Neuron (in vitro differentiated cells): ENCODE data around the gene USP2.
"Not testable (repeated sequence)": the region's sequence is repeated elsewhere in the genome, so short reads cannot be mapped to it uniquely, and the experiment has no call there.

Experiments used
- H2AFZ ChIP-seq: one replicate; pipeline ENCODE4 v1.6.1; 2013; ENCODE audit warnings: low read depth, mild to moderate bottlenecking, inconsistent platforms, low read length, moderate library complexity
- H3K27me3 ChIP-seq: one replicate; pipeline ENCODE4 v1.6.1; 2013; ENCODE audit warnings: low read length; ENCODE audit not compliant: insufficient read depth
- H3K36me3 ChIP-seq: one replicate; pipeline ENCODE4 v1.6.1; 2013; ENCODE audit warnings: low read length; ENCODE audit not compliant: insufficient read depth
- H3K4me1 ChIP-seq: one replicate; pipeline ENCODE4 v1.6.1; 2013; ENCODE audit warnings: low read length; ENCODE audit not compliant: insufficient read depth
- H3K4me3 ChIP-seq: 2 replicates; pipeline ENCODE4 v1.5.1; 2013; ENCODE audit warnings: mild to moderate bottlenecking, low read length, moderate library complexity
- H3K9me3 ChIP-seq: one replicate; pipeline ENCODE4 v1.6.1; 2013; ENCODE audit warnings: low read length

USP2 gene

DNA sequence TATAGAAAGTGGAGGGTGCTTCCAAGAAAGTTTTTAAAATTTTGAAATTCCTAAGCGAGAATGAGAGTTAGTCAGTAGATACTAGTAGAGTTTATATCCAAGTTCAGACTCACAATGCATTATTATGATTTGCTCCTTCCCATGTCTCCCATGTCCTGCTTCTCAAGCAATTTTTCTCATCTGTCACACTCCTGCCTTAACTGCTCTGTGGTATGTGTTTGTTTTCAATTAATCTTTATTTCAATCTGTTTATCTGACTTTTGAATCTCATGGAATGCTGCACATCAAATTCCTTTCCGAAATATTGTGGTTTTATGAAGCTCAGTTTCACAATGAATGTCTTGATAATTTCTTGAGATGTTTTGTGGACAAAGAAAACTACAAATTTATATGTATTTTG, 23.4 kb upstream of the USP2 start:
- Histone ChIP-seq H3K27me3 (peaks cover 3% of the 10 kb centered on the region), H3K9me3 (no peaks in the 10 kb centered on the region), H3K4me1 (no peaks in the 10 kb centered on the region), H3K36me3 (no peaks in the 10 kb centered on the region), H2AFZ (no peak overlapping the region), H3K4me3 (no peak overlapping the region)

DNA sequence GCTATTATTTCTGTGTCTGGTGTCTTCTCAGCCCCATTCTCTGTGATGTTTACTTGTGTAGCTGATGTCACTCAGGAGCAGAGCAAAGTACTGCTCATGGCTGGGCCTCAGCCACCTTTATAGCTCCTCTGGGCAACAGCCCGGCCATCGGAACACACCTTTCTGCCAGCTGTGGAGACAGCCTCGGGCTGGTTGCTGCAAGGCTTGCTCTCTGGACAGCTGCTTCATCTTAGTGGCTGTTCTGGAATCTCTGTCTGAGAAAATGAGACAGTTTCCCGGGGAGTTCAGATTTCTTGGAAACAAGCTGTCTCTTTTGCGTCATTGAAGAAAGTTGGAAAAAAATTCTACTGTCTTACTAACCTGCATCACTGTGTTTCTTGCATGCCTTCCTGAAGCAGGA, 21.5 kb upstream of the USP2 start:
- no peaks in the 10 kb centered on the region for H3K9me3 ChIP-seq
- no peak overlapping the region for H3K4me3 ChIP-seq

DNA sequence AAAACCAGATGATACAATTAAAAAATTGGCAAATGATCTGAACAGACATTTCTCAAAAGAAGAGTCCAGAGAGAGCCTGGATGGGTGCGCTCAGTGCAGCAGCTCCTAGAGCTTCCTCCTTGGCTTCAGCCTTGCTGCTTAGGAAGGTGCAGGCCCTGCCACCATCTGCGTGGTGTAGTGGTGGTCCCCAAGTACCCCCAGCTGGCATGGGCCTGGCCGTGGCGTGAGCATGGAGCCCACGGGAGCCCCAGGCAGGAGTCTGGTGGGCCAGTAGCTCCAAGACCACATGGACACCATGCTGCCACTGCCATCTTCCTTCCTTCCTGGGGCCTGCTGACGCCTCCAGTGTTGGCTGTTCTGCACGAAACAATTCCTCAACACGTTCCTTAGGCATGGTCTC, 21.0 kb upstream of the USP2 start:
- Histone ChIP-seq H3K36me3 (no peaks in the 10 kb centered on the region), H3K4me3 (no peak overlapping the region), H2AFZ (no peak overlapping the region), H3K4me1 (no peaks in the 10 kb centered on the region), H3K9me3 (no peaks in the 10 kb centered on the region), H3K27me3 (peaks cover 3% of the 10 kb centered on the region)

More for the DNA sequence above, 21.5 kb upstream of the USP2 start:
- H2AFZ ChIP-seq: no peak overlapping the region
- peaks cover 3% of the 10 kb centered on the region for H3K27me3 ChIP-seq
- no peaks in the 10 kb centered on the region for H3K36me3 ChIP-seq
- H3K4me1 ChIP-seq: no peaks in the 10 kb centered on the region

DNA sequence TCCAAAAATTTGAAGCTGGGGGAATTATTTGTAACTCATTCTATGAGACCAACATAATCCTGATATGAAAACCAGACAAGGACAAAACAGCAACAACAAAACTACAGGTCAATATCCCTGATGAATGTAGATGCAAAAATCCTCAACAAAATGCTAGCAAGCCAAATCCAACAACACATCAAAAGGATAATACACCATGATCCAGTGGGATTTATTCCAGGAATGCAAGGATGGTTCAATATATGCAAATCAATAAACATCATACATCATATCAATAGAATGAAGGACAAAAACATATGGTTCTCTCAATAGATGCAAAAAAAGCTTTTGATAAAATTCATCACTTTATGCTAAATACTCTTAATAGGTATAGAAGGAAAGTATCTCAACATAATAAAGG, 19.4 kb upstream of the USP2 start:
- no peak overlapping the region for H3K4me3 ChIP-seq
- H3K9me3 ChIP-seq: no peaks in the 10 kb centered on the region
- no peaks in the 10 kb centered on the region for H3K4me1 ChIP-seq

DNA sequence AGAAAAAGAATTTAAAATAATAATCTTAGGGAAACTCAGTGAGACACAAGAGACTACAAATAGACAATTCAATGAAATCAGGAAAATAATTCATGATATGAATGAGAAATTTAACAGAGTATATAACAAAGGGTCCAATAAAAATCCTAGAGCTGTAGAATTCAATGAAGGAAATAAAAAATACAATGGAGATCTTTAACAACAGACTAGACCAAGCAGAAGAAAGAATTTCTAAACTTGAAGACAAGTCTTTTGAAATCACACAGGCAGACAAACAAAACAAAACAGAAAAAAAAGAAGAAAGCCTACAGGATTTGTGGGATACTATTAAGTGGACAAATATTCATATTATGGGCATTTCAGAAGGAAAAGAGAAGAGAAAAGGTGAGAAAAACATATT, 16.2 kb upstream of the USP2 start:
- no peak overlapping the region for H2AFZ ChIP-seq
- no peak overlapping the region for H3K4me3 ChIP-seq
- H3K4me1 ChIP-seq: no peaks in the 10 kb centered on the region

More for the DNA sequence above, 19.4 kb upstream of the USP2 start:
- Histone ChIP-seq H2AFZ (no peak overlapping the region), H3K27me3 (peaks cover 3% of the 10 kb centered on the region), H3K36me3 (no peaks in the 10 kb centered on the region)

DNA sequence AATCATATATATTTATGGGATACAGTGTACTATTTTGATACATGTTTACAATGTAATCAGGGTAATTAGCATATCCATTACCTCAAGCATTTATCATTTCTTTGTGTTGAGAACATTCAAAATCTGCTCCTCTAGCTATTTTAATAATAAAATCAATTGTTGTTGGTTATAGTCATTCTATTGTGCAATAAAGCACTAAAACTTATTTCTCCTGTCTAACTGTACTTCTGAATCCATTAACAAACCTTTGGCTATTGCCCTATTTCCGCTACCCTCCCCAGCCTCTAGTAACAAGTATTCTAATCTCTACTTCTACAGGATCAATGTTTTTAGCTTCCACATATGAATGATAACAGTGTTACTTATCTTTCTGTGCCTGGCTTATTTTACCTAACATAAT, 15.3 kb upstream of the USP2 start:
- Histone ChIP-seq H3K4me1 (no peaks in the 10 kb centered on the region), H3K4me3 (no peak overlapping the region), H3K9me3 (no peaks in the 10 kb centered on the region), H3K27me3 (peaks cover 2% of the 10 kb centered on the region), H3K36me3 (no peaks in the 10 kb centered on the region), H2AFZ (no peak overlapping the region)

More for the DNA sequence above, 16.2 kb upstream of the USP2 start:
- Histone ChIP-seq H3K36me3 (no peaks in the 10 kb centered on the region), H3K9me3 (no peaks in the 10 kb centered on the region), H3K27me3 (peaks cover 2% of the 10 kb centered on the region)

DNA sequence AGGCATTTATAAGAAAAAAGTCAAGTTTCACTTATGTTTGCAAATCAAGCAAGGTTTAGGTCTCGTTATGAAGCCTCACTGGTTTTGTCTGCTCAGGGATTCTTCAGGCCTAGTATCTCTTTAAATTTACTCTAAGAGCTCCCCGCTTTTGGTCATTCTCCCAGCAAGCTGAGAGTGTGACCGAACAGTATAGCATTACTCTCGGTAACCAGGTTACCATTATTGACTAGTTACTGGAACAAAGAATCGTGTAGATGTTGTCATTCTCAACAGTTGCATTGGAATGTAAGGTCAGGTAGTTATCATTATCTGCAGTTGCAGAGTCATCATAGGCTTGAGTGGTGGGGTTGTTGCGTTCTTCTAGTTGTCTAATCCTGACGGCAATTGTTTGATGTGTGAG, 9.8 kb upstream of the USP2 start:
- H3K4me3 ChIP-seq: no peak overlapping the region

DNA sequence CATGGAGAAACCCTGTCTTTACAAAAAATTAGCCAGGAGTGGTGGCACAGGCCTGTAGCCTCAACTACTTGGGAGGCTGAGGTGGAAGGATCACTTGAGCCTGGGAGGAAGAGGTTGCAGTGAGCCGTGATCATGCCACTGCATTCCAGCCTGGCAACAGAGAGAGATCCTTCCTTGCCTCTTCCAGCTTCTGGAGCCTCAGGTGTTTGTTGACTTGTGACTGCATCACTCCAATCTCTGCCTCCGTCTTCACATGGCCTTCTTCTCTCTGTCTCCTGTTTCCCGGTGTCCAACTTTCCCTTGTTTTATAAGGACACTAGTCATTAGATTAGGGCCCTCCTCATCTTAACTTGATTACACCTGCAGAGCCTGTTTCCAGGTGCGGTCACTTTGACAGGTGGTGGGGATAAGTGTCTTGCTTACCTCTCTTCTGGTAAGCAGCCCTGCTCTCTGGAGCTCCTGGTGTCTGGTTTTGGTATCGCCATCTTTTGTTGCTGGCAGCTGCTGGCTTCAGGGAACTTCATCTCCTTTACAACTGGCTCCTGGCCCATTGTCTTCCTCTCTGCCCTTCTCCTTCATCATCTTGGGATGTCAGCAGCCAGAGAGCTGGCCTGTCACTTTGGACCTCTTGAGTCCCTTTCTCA, 8.2 kb upstream of the USP2 start:
- Histone ChIP-seq H3K36me3 (no peaks in the 10 kb centered on the region), H3K4me3 (no peak overlapping the region), H3K9me3 (no peaks in the 10 kb centered on the region), H3K27me3 (peaks cover 2% of the 10 kb centered on the region), H2AFZ (no peak overlapping the region), H3K4me1 (peaks cover 5% of the 10 kb centered on the region)

More for the DNA sequence above, 9.8 kb upstream of the USP2 start:
- H3K4me1 ChIP-seq: peaks cover 5% of the 10 kb centered on the region
- no peaks in the 10 kb centered on the region for H3K9me3 ChIP-seq
- no peaks in the 10 kb centered on the region for H3K36me3 ChIP-seq
- H3K27me3 ChIP-seq: peaks cover 2% of the 10 kb centered on the region
- no peak overlapping the region for H2AFZ ChIP-seq

DNA sequence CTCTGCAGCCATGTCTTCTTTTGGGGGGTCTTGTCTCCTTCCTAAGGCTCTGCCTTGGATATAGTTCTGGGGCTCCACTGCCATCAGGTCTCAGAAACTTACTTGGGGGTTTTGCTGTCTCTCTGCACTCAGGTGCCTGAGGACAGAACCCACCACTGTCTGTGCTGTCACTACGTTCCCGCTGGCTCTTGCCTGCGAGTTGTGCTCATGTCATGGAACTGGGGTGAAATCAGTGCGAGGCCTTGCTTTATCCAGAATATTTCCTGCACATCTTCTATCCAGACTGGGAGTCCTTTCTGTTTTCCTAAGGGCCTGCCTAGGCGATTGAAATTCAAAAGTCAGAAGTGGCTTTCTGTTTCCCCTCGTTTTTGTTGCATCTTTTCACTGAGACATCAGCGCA, 6.6 kb upstream of the USP2 start:
- H3K36me3 ChIP-seq: no peaks in the 10 kb centered on the region
- H2AFZ ChIP-seq: no peak overlapping the region

DNA sequence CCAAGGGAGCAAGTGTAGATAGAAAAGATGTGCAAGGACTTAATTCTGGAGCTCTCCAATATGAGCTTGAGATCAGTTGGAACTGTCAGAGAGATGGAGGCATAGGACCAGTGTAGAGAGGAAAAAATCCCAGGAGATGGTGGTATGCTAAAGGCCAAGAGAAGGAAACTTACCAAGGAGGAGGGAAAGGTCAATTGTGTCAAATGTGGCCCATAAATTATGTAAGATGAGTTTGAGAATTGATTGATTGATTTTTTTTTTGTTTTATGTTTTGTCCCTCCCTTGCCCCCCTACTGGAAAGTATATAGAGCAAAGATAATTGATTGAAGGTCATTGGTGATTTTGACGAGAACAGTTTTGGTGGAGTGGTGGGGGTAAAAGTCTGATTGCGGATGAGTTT, 2.8 kb upstream of the USP2 start:
- Histone ChIP-seq H3K27me3 (peaks cover 12% of the 10 kb centered on the region), H3K4me3 (no peak overlapping the region), H3K4me1 (peaks cover 15% of the 10 kb centered on the region), H2AFZ (no peak overlapping the region), H3K9me3 (no peaks in the 10 kb centered on the region), H3K36me3 (no peaks in the 10 kb centered on the region)

More for the DNA sequence above, 6.6 kb upstream of the USP2 start:
- peaks cover 4% of the 10 kb centered on the region for H3K27me3 ChIP-seq
- peaks cover 5% of the 10 kb centered on the region for H3K4me1 ChIP-seq
- H3K9me3 ChIP-seq: no peaks in the 10 kb centered on the region
- H3K4me3 ChIP-seq: no peak overlapping the region

DNA sequence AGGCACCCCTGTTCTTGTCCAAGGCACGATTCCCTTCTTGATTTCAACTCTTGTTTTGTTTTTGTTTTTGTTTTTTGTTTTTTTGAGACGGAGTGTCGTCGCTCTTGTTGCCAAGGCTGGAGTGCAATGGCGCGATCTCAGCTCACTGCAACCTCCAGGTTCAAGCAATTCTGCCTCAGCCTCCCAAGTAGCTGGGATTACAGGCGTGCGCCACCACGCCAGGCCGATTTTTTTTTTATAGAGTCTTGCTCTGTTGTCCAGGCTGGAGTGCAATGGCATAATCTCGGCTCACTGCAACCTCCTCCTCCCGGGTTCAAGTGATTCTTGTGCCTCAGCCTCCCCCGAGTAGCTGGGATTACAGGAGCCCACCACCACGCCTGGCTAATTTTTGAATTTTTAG, 1.0 kb upstream of the USP2 start:
- peaks cover 17% of the 10 kb centered on the region for H3K27me3 ChIP-seq
- H3K4me1 ChIP-seq: peaks cover 21% of the 10 kb centered on the region
- not testable (repeated sequence) for H2AFZ ChIP-seq, H3K36me3 ChIP-seq, H3K9me3 ChIP-seq, H3K4me3 ChIP-seq

DNA sequence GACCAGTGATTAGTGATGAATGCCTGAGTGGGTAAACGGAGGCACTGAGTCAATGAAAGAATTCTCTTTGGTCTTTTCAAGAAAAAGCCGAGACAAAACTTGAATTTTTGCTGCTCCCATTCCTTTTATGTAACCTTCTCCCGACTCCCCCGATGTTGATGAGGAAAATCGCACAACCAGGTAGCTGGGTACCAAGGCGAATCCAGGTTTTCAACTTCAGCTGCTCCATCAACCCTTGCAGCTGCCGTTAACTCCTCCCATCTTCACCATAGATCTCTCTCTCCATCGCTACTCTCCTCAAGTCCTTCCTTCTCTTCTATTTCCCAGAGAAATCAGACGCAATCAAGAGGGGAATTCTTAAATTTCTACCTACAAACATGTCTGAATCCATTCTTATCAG, 611 bp upstream of the USP2 start:
- peaks cover 24% of the 10 kb centered on the region for H3K4me1 ChIP-seq
- H3K4me3 ChIP-seq: peak overlapping the region; percentile 52
- no peaks in the 10 kb centered on the region for H3K9me3 ChIP-seq
- H3K27me3 ChIP-seq: peaks cover 20% of the 10 kb centered on the region
- H2AFZ ChIP-seq: peak overlapping the region; percentile 63
- H3K36me3 ChIP-seq: no peaks in the 10 kb centered on the region

DNA sequence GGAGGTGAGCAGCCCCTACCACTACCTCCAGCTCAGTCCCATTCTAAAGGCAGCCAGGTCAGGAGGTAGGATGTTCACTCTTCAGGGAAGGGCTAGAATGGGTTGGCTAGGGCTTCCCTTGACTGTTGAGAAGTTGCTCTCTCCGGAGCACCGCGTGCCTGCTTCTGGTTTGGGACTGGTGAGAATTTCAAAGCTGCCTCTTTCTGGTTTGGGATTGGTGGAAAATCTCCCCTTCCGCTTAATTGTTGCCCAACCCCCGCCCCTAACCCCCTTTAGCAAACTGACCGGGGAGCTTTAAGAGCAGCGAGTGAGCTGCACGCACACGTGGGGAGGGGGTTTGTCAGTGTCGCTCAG, 686 bp downstream of the USP2 start:
- Histone ChIP-seq H3K4me1 (peaks cover 36% of the 10 kb centered on the region), H3K4me3 (peak overlapping the region; percentile 52), H3K36me3 (no peaks in the 10 kb centered on the region), H3K9me3 (no peaks in the 10 kb centered on the region), H2AFZ (peak overlapping the region; percentile 56), H3K27me3 (peaks cover 20% of the 10 kb centered on the region)

DNA sequence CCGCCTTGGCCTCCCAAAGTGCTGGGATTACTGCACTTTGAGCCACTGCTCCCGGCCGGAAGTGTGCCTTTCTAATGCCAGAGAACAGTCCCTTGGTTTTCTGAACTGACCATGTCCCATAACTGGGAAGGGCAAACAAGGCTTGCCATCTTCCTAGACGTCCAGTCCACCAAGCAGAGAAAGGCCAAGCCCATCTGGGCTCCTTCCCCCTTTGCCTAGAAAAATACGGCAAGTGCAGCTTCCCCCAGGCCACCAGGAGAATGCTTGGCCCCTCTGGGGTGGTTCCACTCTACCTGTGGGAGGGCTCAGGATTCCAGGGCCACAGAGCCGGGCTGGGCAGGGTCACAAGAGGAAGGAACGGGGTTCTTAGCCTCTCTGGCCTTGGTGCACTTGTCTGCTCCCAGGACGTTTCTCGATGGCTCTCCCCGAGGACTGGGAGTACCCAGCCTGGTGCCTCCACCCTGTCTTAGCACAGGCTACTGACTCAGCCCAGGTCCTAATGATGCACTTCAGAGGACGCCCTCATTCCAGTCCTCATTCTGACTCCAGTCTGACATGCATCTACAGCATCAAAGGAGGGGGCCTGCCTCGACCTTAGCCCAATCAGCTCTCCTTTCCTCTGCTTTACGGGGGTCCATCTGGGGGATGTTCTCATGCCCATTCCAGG, 1.2 kb downstream of the USP2 start:
- Histone ChIP-seq H2AFZ (no peak overlapping the region), H3K36me3 (no peaks in the 10 kb centered on the region), H3K9me3 (no peaks in the 10 kb centered on the region), H3K4me1 (peaks cover 41% of the 10 kb centered on the region), H3K4me3 (peak overlapping the region; percentile 52), H3K27me3 (peaks cover 20% of the 10 kb centered on the region)
